ENCODE measurements around the gene CACNA2D3. TPM values are rescaled to one million over a fixed set of nuclear protein-coding genes. Genes with fewer than 3 reads are reported as not detected.

The CACNA2D3 gene
- total RNA-seq, 1 experiment from 2014 or later: not detected

DNA sequence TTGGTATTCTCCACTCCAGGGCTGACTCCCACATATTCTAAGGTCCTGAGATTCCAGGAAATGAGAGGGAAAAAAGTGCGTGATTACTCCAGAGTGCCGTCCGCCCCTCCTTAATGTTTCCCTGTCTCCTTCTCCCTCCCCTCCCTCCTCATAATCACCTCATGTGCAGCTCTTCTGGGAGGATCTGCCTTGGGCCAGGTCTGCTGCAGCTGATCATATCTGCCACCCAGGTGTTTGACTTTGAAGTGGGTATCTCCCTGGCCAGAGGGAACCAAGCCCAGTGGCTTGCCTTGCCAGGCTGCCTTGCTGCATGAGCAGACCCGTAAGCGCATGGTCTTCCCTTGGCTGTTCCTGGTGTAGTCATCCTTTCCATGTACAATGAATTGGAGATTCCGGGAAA, 833.6 kb downstream of the CACNA2D3 start:
- intact Hi-C loops (cut with micrococcal nuclease; ENCODE audit: unreplicated experiment): loop anchor here (10.0 kb wide), 1 partner anchor 81 kb away; no protein-coding TSS in a partner anchor
- no TSS peak for BruUV-seq (replicated peaks)
- Mint-ChIP-seq H3K36me3 (ENCODE audit: insufficient read depth, unreplicated experiment) (no peaks in the 10 kb centered on the region), H3K27ac (ENCODE audit: unreplicated experiment) (no peak overlapping the region), H3K4me1 (ENCODE audit: low read depth, unreplicated experiment) (no peaks in the 10 kb centered on the region), H3K9me3 (ENCODE audit: unreplicated experiment) (no peaks in the 10 kb centered on the region), H3K4me3 (ENCODE audit: unreplicated experiment) (no peak overlapping the region), H3K27me3 (ENCODE audit: insufficient read depth, unreplicated experiment) (peaks cover 3% of the 10 kb centered on the region)
- no peaks in the 10 kb centered on the region for H3K36me3 ChIP-seq (ENCODE audit: control insufficient read depth, insufficient read depth, low read length)
- no peak for DNase-seq
- no peaks in the 10 kb centered on the region for H3K4me1 ChIP-seq
- no peaks in the 10 kb centered on the region for H3K9me3 ChIP-seq
- no peaks in the 10 kb centered on the region for H3K27me3 ChIP-seq (replicated peaks; ENCODE audit: control insufficient read depth, insufficient read depth, low read length)
- no peak overlapping the region for H3K4me3 ChIP-seq (ENCODE audit: low read depth, low read length)
- POLR2A ChIA-PET: no interaction called here
- CTCF ChIA-PET: no interaction called here
- TF ChIP-seq, protein P1, sequence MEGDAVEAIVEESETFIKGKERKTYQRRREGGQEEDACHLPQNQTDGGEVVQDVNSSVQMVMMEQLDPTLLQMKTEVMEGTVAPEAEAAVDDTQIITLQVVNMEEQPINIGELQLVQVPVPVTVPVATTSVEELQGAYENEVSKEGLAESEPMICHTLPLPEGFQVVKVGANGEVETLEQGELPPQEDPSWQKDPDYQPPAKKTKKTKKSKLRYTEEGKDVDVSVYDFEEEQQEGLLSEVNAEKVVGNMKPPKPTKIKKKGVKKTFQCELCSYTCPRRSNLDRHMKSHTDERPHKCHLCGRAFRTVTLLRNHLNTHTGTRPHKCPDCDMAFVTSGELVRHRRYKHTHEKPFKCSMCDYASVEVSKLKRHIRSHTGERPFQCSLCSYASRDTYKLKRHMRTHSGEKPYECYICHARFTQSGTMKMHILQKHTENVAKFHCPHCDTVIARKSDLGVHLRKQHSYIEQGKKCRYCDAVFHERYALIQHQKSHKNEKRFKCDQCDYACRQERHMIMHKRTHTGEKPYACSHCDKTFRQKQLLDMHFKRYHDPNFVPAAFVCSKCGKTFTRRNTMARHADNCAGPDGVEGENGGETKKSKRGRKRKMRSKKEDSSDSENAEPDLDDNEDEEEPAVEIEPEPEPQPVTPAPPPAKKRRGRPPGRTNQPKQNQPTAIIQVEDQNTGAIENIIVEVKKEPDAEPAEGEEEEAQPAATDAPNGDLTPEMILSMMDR (IDR thresholded peaks at IDR 0.05; ENCODE audit: insufficient read depth in 1 of 2, low read depth in 1 of 2, low read length in 1 of 2, severe bottlenecking in 1 of 2, unreplicated experiment in 1 of 2): no peak

GRCh38 chr3:54957711-54958110, 835.4 kb downstream of the CACNA2D3 start:
- intact Hi-C loops (cut with micrococcal nuclease; ENCODE audit: unreplicated experiment): loop anchor here (10.0 kb wide), 1 partner anchor 83 kb away; no protein-coding TSS in a partner anchor
- Mint-ChIP-seq H3K27me3 (ENCODE audit: insufficient read depth, unreplicated experiment) (peaks cover 3% of the 10 kb centered on the region), H3K36me3 (ENCODE audit: insufficient read depth, unreplicated experiment) (no peaks in the 10 kb centered on the region), H3K4me3 (ENCODE audit: unreplicated experiment) (no peak overlapping the region), H3K9me3 (ENCODE audit: unreplicated experiment) (no peaks in the 10 kb centered on the region), H3K27ac (ENCODE audit: unreplicated experiment) (no peak overlapping the region), H3K4me1 (ENCODE audit: low read depth, unreplicated experiment) (no peaks in the 10 kb centered on the region)
- H3K4me1 ChIP-seq: no peaks in the 10 kb centered on the region
- no peaks in the 10 kb centered on the region for H3K36me3 ChIP-seq (ENCODE audit: control insufficient read depth, insufficient read depth, low read length)
- POLR2A ChIA-PET: no interaction called here
- no peak for DNase-seq
- CTCF ChIA-PET: interaction anchor here (0.6 kb wide), 1 partner anchor 55 kb away, joined by 3 read pairs; no protein-coding TSS in a partner anchor
- H3K9me3 ChIP-seq: no peaks in the 10 kb centered on the region
- no TSS peak for BruUV-seq (replicated peaks)
- H3K27me3 ChIP-seq (replicated peaks; ENCODE audit: control insufficient read depth, insufficient read depth, low read length): no peaks in the 10 kb centered on the region
- TF ChIP-seq, protein P1 (IDR thresholded peaks at IDR 0.05; ENCODE audit: insufficient read depth in 1 of 2, low read depth in 1 of 2, low read length in 1 of 2, severe bottlenecking in 1 of 2, unreplicated experiment in 1 of 2): no peak
- H3K4me3 ChIP-seq (ENCODE audit: low read depth, low read length): no peak overlapping the region

DNA sequence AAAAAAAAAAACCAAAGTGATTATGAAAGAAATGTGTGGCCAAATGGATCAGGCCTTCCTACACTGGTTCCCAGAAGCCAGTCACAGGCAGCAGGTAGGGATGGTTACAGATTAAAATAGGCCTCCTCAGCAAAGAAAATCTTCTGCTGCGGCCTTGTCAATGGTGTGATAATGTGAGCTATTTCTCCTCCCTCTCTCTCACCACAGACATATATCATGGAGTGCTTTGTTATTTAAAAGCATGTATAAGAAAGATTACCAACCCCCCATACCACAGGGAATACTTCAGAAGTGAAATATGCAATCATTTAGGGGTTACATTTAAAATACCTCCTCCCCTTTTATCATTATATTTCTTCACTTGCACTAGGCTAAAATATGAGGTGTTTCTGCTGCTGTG, 837.7 kb downstream of the CACNA2D3 start:
- ChIA-PET POLR2A (no interaction called here), CTCF (no interaction called here)
- Mint-ChIP-seq H3K4me1 (ENCODE audit: low read depth, unreplicated experiment) (no peaks in the 10 kb centered on the region), H3K9me3 (ENCODE audit: unreplicated experiment) (no peaks in the 10 kb centered on the region), H3K27me3 (ENCODE audit: insufficient read depth, unreplicated experiment) (peaks cover 3% of the 10 kb centered on the region), H3K4me3 (ENCODE audit: unreplicated experiment) (no peak overlapping the region), H3K36me3 (ENCODE audit: insufficient read depth, unreplicated experiment) (no peaks in the 10 kb centered on the region), H3K27ac (ENCODE audit: unreplicated experiment) (no peak overlapping the region)
- Histone ChIP-seq H3K4me3 (ENCODE audit: low read depth, low read length) (no peak overlapping the region), H3K36me3 (ENCODE audit: control insufficient read depth, insufficient read depth, low read length) (no peaks in the 10 kb centered on the region), H3K9me3 (no peaks in the 10 kb centered on the region), H3K27me3 (replicated peaks; ENCODE audit: control insufficient read depth, insufficient read depth, low read length) (no peaks in the 10 kb centered on the region), H3K4me1 (no peaks in the 10 kb centered on the region)
- intact Hi-C loops (cut with micrococcal nuclease; ENCODE audit: unreplicated experiment): no loop called here
- BruUV-seq (replicated peaks): no TSS peak
- TF ChIP-seq, protein P1 (IDR thresholded peaks at IDR 0.05; ENCODE audit: insufficient read depth in 1 of 2, low read depth in 1 of 2, low read length in 1 of 2, severe bottlenecking in 1 of 2, unreplicated experiment in 1 of 2): no peak
- no peak for DNase-seq

All from Caco-2 (cell line).